GM19351 (cell line): Measurements from ENCODE around the gene FARP1.

Source experiments
- ATAC-seq: cut with Tn5 transposase; IDR thresholded peaks from one replicate; pipeline ENCODE4 v1.9.1; 2021; ENCODE audit warnings: mild to moderate bottlenecking, moderate library complexity; ENCODE audit not compliant: unreplicated experiment

The FARP1 gene

GRCh38 chr13:98173431-98174152 is 30.7 kb downstream of the FARP1 start:
- no peak for ATAC-seq

- no peak for ATAC-seq
Observed at GRCh38 chr13:98174307-98174706, 31.4 kb downstream of the FARP1 start.

GRCh38 chr13:98175043-98175442 is 32.1 kb downstream of the FARP1 start:
- no peak for ATAC-seq

- ATAC-seq, result no peak
Observed at GRCh38 chr13:98175823-98176222, 32.9 kb downstream of the FARP1 start.

- no peak for ATAC-seq
Observed at GRCh38 chr13:98176777-98177608, 34.1 kb downstream of the FARP1 start, which contains the start of gene RNF113B. TSS of gene RNF113B (minus strand) at chr13:98177269. CDS start at chr13:98177236, 33 bp downstream.

GRCh38 chr13:98180092-98180491 is 37.2 kb downstream of the FARP1 start:
- ATAC-seq, result no peak

GRCh38 chr13:98181111-98181815 is 38.4 kb downstream of the FARP1 start:
- ATAC-seq, result no peak

GRCh38 chr13:98182153-98182552 is 39.3 kb downstream of the FARP1 start:
- ATAC-seq, result no peak

- no peak for ATAC-seq
Observed at GRCh38 chr13:98182589-98182988, 39.7 kb downstream of the FARP1 start.

- no peak for ATAC-seq
Observed at GRCh38 chr13:98184792-98185191, 41.9 kb downstream of the FARP1 start.

- no peak for ATAC-seq
Observed at GRCh38 chr13:98187155-98187964, 44.5 kb downstream of the FARP1 start.

- ATAC-seq, result no peak
Observed at GRCh38 chr13:98187965-98188261, 45.0 kb downstream of the FARP1 start.

GRCh38 chr13:98188544-98189166 is 45.8 kb downstream of the FARP1 start:
- no peak for ATAC-seq

- no peak for ATAC-seq
Observed at GRCh38 chr13:98189841-98190505, 47.1 kb downstream of the FARP1 start.

- ATAC-seq, result no peak
Observed at GRCh38 chr13:98190889-98191444, 48.1 kb downstream of the FARP1 start.

- ATAC-seq, result no peak
Observed at GRCh38 chr13:98192008-98192407, 49.1 kb downstream of the FARP1 start.

- no peak for ATAC-seq
Observed at GRCh38 chr13:98195054-98195791, 52.3 kb downstream of the FARP1 start.

- ATAC-seq, result no peak
Observed at GRCh38 chr13:98198683-98199082, 55.8 kb downstream of the FARP1 start.

GRCh38 chr13:98199480-98199879 is 56.6 kb downstream of the FARP1 start:
- ATAC-seq, result no peak
